ENCODE measurements around the gene HAUS3. TPM values are rescaled to one million over a fixed set of nuclear protein-coding genes. Genes with fewer than 3 reads are reported as not detected.
A peak's percentile ranks its signal among the peaks of the same experiment; 100 is the strongest.

The HAUS3 gene
- total RNA-seq, 1 donor from 2014 or later, result 10.7 TPM

DNA sequence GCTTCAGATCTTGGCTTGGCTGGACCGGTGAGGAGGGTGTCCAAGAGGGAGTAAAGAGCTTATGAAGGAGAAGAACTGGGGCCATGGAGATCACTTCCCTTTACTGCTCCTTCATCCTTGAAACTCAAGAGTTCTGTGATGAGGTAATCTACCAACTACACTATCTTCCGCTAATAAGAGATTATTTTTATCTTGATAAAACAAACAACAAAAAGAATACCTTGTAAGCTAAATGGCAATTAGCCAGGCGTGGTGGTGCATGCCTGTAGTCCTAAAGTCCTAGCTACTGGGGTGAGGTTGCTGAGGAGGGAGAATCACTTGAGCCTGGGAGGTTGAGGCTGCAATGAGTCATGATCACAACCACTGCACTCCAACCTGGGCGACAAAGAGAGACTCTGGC lies 47.4 kb downstream of the HAUS3 start:
- DNase-seq (ENCODE audit: low read depth), result no peak
- TF ChIP-seq, protein P1, sequence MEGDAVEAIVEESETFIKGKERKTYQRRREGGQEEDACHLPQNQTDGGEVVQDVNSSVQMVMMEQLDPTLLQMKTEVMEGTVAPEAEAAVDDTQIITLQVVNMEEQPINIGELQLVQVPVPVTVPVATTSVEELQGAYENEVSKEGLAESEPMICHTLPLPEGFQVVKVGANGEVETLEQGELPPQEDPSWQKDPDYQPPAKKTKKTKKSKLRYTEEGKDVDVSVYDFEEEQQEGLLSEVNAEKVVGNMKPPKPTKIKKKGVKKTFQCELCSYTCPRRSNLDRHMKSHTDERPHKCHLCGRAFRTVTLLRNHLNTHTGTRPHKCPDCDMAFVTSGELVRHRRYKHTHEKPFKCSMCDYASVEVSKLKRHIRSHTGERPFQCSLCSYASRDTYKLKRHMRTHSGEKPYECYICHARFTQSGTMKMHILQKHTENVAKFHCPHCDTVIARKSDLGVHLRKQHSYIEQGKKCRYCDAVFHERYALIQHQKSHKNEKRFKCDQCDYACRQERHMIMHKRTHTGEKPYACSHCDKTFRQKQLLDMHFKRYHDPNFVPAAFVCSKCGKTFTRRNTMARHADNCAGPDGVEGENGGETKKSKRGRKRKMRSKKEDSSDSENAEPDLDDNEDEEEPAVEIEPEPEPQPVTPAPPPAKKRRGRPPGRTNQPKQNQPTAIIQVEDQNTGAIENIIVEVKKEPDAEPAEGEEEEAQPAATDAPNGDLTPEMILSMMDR (conservative IDR thresholded peaks at IDR 0.05; ENCODE audit: low read depth, low read length), result no peak
- H3K4me3 ChIP-seq (ENCODE audit: low read depth, low read length), result no peak overlapping the region

DNA sequence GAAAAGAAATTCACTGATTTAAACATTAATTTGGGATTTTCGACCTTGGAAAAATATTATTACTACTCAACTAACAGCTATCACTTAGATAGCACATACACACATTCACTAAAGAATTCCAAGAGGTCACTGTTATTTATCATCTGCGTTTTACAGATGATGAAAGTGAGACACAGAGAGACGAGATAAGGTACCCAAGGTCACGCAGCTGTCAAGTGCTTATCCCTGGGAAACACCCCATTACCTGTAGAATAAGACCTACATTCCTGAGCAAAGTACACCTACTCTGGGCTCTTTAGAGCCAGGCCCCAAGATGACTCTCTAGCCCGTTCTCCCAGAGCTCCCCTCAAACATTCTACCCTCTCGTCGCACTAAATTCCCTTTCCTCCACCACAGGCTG lies 48.6 kb downstream of the HAUS3 start:
- DNase-seq (ENCODE audit: low read depth), result no peak
- TF ChIP-seq, protein P1 (conservative IDR thresholded peaks at IDR 0.05; ENCODE audit: low read depth, low read length), result no peak

DNA sequence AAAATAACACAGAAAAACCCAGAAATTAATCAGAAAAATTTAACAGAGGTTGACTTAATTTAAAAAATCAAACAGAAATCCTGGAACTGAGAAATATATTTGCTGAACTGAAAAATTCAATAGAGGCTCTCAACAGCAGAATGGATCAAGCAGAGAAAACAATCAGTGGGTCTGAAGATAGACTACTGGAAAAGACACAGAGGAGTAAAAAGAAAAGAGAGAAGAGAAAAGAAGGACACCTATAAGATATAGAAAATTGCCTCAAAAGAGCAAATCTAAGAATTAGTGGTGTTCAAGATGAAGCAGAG lies 55.1 kb downstream of the HAUS3 start:
- TF ChIP-seq, protein P1 (conservative IDR thresholded peaks at IDR 0.05; ENCODE audit: low read depth, low read length), result no peak
- H3K4me3 ChIP-seq (ENCODE audit: low read depth, low read length), result no peak overlapping the region
- DNase-seq (ENCODE audit: low read depth), result no peak

More for the DNA sequence above, 48.6 kb downstream of the HAUS3 start:
- H3K4me3 ChIP-seq (ENCODE audit: low read depth, low read length), result no peak overlapping the region

DNA sequence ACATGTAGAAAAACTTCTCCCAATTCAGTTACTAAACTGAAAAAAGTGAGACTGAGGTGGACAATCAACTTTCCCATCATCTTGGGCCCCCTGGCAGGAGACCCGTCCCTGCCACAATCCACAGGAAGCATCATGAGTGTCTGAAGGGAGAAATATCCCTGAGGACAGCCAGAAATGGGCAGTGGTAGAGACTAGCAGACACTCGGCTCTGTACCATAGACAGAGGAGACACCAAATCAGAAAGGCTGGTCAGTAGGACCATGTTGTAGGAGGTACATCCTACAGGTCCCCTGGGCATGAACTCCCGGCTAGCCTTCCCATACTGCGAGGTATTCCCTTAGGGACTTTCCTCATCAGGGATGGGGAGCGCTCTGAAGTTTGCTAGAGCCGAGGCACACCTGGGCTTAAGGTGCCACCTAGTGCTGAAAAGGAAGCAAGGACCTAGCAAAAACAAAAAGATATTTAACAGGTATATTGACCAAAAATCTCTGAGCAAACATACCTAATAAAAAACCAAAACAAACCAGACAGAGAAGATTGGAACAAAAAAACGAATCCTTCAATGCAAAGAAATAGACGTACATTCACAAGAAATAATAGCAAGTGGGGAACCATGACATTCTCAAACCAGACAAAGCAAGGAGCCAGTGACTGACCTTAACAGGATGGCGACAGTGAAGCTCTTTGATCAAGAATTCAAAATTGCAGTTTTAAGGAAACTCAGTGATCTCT lies 55.6 kb downstream of the HAUS3 start:
- no peak for DNase-seq (ENCODE audit: low read depth)
- H3K4me3 ChIP-seq (ENCODE audit: low read depth, low read length), result no peak overlapping the region
- TF ChIP-seq, protein P1 (conservative IDR thresholded peaks at IDR 0.05; ENCODE audit: low read depth, low read length), result peak; percentile 80

DNA sequence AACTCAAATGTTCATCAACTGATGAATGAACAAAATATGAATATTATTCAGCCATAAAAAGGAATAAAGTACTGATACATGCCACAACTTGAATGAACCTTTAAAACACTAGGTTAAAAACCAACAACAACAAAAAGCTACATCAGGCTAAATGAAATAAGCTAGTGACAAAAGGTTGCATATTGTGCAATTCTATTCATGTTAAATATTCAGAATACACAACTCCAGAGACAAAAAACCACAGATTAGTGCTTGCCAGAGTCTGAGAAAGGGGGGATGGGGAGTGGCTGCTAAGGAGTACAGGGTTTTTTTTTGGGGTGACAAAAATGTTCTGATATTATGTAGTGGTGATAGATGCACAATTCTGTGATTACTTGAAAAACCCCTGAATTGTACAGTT lies 58.5 kb downstream of the HAUS3 start:
- no peak for DNase-seq (ENCODE audit: low read depth)
- TF ChIP-seq, protein P1 (conservative IDR thresholded peaks at IDR 0.05; ENCODE audit: low read depth, low read length), result no peak

DNA sequence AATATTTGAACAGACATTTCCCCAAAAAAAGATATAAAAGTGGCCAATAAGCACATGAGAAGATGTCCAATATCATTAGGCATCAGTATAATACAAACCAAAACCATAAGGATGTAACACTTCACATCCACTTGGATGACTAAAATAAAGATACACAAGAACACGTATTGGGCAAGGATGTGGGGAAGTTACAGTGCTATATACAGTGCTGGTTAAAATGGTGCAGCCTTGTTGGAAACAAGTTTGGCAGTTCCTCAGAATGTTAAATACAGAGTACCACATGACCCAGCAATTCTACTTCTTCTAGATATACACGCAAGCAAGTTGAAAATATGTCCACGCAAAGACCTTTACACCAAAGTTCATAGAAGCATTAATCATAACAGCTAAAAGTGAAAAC lies 58.9 kb downstream of the HAUS3 start:
- TF ChIP-seq, protein P1 (conservative IDR thresholded peaks at IDR 0.05; ENCODE audit: low read depth, low read length), result no peak
- DNase-seq (ENCODE audit: low read depth), result no peak

More for the DNA sequence above, 58.5 kb downstream of the HAUS3 start:
- H3K4me3 ChIP-seq (ENCODE audit: low read depth, low read length), result no peak overlapping the region

DNA sequence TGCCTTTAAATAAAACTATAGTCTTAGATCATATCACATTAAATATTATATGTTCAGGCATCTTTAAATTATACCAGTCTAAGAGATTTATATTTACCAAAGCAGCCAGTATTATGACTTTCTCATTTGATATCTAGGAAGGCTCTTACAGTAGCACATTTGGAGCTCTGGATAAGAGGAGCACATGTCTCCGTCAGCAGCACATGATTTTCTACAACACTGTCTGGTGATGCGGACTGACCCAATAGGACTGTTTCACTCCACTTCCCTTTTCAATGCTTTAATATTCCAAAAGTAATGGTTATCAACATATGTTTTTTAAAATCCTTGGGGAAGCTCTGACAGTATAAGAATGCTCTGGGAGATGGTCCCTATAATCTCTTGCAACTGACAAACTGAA lies 61.5 kb downstream of the HAUS3 start:
- H3K4me3 ChIP-seq (ENCODE audit: low read depth, low read length), result no peak overlapping the region
- DNase-seq (ENCODE audit: low read depth), result no peak
- TF ChIP-seq, protein P1 (conservative IDR thresholded peaks at IDR 0.05; ENCODE audit: low read depth, low read length), result no peak

More for the DNA sequence above, 58.9 kb downstream of the HAUS3 start:
- no peak overlapping the region for H3K4me3 ChIP-seq (ENCODE audit: low read depth, low read length)
